IMR-90 (cell line): ENCODE data around the gene ATP13A5. TPM values are rescaled to one million over a fixed set of nuclear protein-coding genes. Genes with fewer than 3 reads are reported as not detected.

Experiments
- ATAC-seq: fragments of 200-7000 bp; cut with Tn5 transposase; 2 replicates; pipeline ENCODE4 v1.9.1; 2020; ENCODE audit warnings: low read depth, mild to moderate bottlenecking, moderate library complexity
- BruUV-seq: library from RNA; stranded (reverse); fragments of 400-500 nt; replicated peaks from 2 replicates; lab custom pipeline; 2021; lab: Mats Ljungman, UMichigan
- CTCF ChIA-PET: fragments of 300-600 bp; formaldehyde crosslinking; extraction: SDS; loops from one replicate; lab custom pipeline; 2021; ENCODE audit warnings: antibody characterized with exemption; lab: Yijun Ruan, JAX
- POLR2A ChIA-PET: fragments of 300-600 bp; sonication (Branson Sonifier 250); formaldehyde crosslinking; loops from one replicate; lab custom pipeline; 2022; ENCODE audit warnings: antibody characterized with exemption; ENCODE audit not compliant: unreplicated experiment; lab: Charles Lee
- DNase-seq: peaks from one replicate; pipeline ENCODE4 v3.0.0; 2013
- H2AFZ ChIP-seq: replicated peaks from 2 replicates; pipeline ENCODE3; 2013; ENCODE audit warnings: low read length, mild to moderate bottlenecking; ENCODE audit not compliant: poor library complexity
- H2AK5ac ChIP-seq: 2 replicates; pipeline ENCODE4 v1.6.1; 2013; ENCODE audit warnings: low read depth, low read length, inconsistent platforms
- H2AK9ac ChIP-seq: replicated peaks from 2 replicates; pipeline ENCODE3; 2013; ENCODE audit warnings: mild to moderate bottlenecking, low read depth, low read length, moderate library complexity; ENCODE audit not compliant: poor library complexity
- H2BK120ac ChIP-seq: 2 replicates; pipeline ENCODE4 v1.6.1; 2013; ENCODE audit warnings: low read depth, low read length, inconsistent platforms
- H2BK15ac ChIP-seq: 3 replicates; pipeline ENCODE4 v1.6.1; 2013; ENCODE audit warnings: low read depth, low read length, inconsistent platforms
- H2BK20ac ChIP-seq: 2 replicates; pipeline ENCODE4 v1.6.1; 2013; ENCODE audit warnings: low read depth, mild to moderate bottlenecking, inconsistent platforms, low read length, moderate library complexity
- H2BK5ac ChIP-seq: 2 replicates; pipeline ENCODE4 v1.6.1; 2013; ENCODE audit warnings: mild to moderate bottlenecking, low read depth, low read length, inconsistent platforms; ENCODE audit not compliant: poor library complexity, severe bottlenecking
- H3K14ac ChIP-seq: replicated peaks from 2 replicates; pipeline ENCODE4 v1.6.1; 2013; ENCODE audit warnings: low read depth, low read length, inconsistent platforms
- H3K18ac ChIP-seq: 2 replicates; pipeline ENCODE4 v1.6.1; 2013; ENCODE audit warnings: low read depth, low read length, control low read depth
- H3K23ac ChIP-seq: 2 replicates; pipeline ENCODE4 v1.6.1; 2013; ENCODE audit warnings: low read depth, low read length, inconsistent platforms
- H3K27ac ChIP-seq: 2 replicates; pipeline ENCODE4 v1.5.1; 2013; ENCODE audit warnings: mild to moderate bottlenecking, control low read depth, low read length; ENCODE audit not compliant: insufficient read depth
- H3K27me3 ChIP-seq: 2 replicates; pipeline ENCODE4 v1.6.1; 2013; ENCODE audit warnings: low read length; ENCODE audit not compliant: control insufficient read depth, insufficient read depth
- H3K36me3 ChIP-seq: 2 replicates; pipeline ENCODE4 v1.6.1; 2013; ENCODE audit warnings: low read length, mixed read lengths; ENCODE audit not compliant: control insufficient read depth, insufficient read depth
- H3K4ac ChIP-seq: 2 replicates; pipeline ENCODE4 v1.6.1; 2013; ENCODE audit warnings: low read depth, low read length, inconsistent platforms
- H3K4me1 ChIP-seq: 2 replicates; pipeline ENCODE4 v1.6.1; 2013; ENCODE audit warnings: low read length, mixed read lengths; ENCODE audit not compliant: control insufficient read depth, insufficient read depth
- H3K4me2 ChIP-seq: 2 replicates; pipeline ENCODE4 v1.6.1; 2013; ENCODE audit warnings: low read depth, mild to moderate bottlenecking, control low read depth, low read length, moderate library complexity
- H3K4me3 ChIP-seq: 2 replicates; pipeline ENCODE4 v1.5.1; 2013; ENCODE audit warnings: low read depth, mild to moderate bottlenecking, control low read depth, low read length, moderate library complexity; ENCODE audit not compliant: insufficient read depth
- H3K56ac ChIP-seq: 2 replicates; pipeline ENCODE4 v1.6.1; 2013; ENCODE audit warnings: low read length, inconsistent platforms; ENCODE audit not compliant: insufficient read depth; ENCODE audit errors: extremely low read depth
- H3K79me1 ChIP-seq, 2 experiments: 2 replicates each; pipeline ENCODE4 v1.6.1; 2013; ENCODE audit warnings: low read length in 2 of 2, inconsistent platforms in 1 of 2, low read depth in 1 of 2
- H3K9ac ChIP-seq: 2 replicates; pipeline ENCODE4 v1.6.1; 2013; ENCODE audit warnings: low read depth, low read length, control low read depth
- H3K9me1 ChIP-seq: 2 replicates; pipeline ENCODE4 v1.6.1; 2013; ENCODE audit warnings: low read length, inconsistent platforms; ENCODE audit not compliant: insufficient read depth
- H3K9me3 ChIP-seq: 2 replicates; pipeline ENCODE4 v1.6.1; 2013; ENCODE audit warnings: low read length; ENCODE audit not compliant: control insufficient read depth, insufficient read depth
- H4K20me1 ChIP-seq: 2 replicates; pipeline ENCODE4 v1.6.1; 2013; ENCODE audit warnings: low read length, inconsistent platforms; ENCODE audit not compliant: insufficient read depth
- H4K5ac ChIP-seq: 2 replicates; pipeline ENCODE4 v1.6.1; 2013; ENCODE audit warnings: mild to moderate bottlenecking, low read depth, low read length, control low read depth
- H4K8ac ChIP-seq, 2 experiments: 2 replicates each; pipeline ENCODE4 v1.6.1; 2013; ENCODE audit warnings: low read depth in 2 of 2, low read length in 2 of 2, control low read depth in 1 of 2, inconsistent platforms in 1 of 2
- H4K91ac ChIP-seq: 2 replicates; pipeline ENCODE4 v1.6.1; 2013; ENCODE audit warnings: low read depth, low read length, inconsistent platforms; ENCODE audit not compliant: insufficient read depth
- CEBPB ChIP-seq: IDR thresholded peaks from 2 replicates; pipeline ENCODE4 v1.6.1; 2012; ENCODE audit warnings: low read depth, low read length, improper control_type of control experiment
- CHD1 ChIP-seq: IDR thresholded peaks from 2 replicates; pipeline ENCODE4 v1.6.1; 2012; ENCODE audit warnings: low read depth, low read length, improper control_type of control experiment
- FOS ChIP-seq: fragments of 150-350 bp; IDR thresholded peaks from 2 replicates; pipeline ENCODE4 v1.6.1; 2016; ENCODE audit warnings: low read depth, low read length
- MAFK ChIP-seq: IDR thresholded peaks from 2 replicates; pipeline ENCODE4 v1.6.1; 2012; ENCODE audit warnings: low read depth, low read length, improper control_type of control experiment
- MAZ ChIP-seq: IDR thresholded peaks from 2 replicates; pipeline ENCODE4 v1.6.1; 2012; ENCODE audit warnings: low read depth, mild to moderate bottlenecking, low read length, improper control_type of control experiment, moderate library complexity, borderline replicate concordance
- MXI1 ChIP-seq: IDR thresholded peaks from 2 replicates; pipeline ENCODE4 v1.6.1; 2012; ENCODE audit warnings: low read depth, mild to moderate bottlenecking, low read length, moderate library complexity, borderline replicate concordance
- RAD21 ChIP-seq: IDR thresholded peaks from 2 replicates; pipeline ENCODE4 v1.6.1; 2012; ENCODE audit warnings: low read length, improper control_type of control experiment
- RCOR1 ChIP-seq: IDR thresholded peaks from 2 replicates; pipeline ENCODE4 v1.6.1; 2012; ENCODE audit warnings: mild to moderate bottlenecking, low read length, improper control_type of control experiment; ENCODE audit not compliant: insufficient replicate concordance
- WGBS, 2 experiments: methylation state at CpG; one replicate each; pipeline versions ENCODE4 v1.1.5 to v1.1.7; 2013; ENCODE audit warnings: missing lambda C conversion rate in 2 of 2; ENCODE audit not compliant: insufficient read length in 1 of 2; ENCODE audit errors: extremely low coverage in 2 of 2; 5-methylcytosine and 5-hydroxymethylcytosine counted together
- dilution Hi-C: fragments of 300-500 bp; cut with HindIII; formaldehyde crosslinking; loops from one replicate; pipeline ENCODE4 v1.14.3; 2018; ENCODE audit warnings: low sequenced_read_pairs; ENCODE audit not compliant: unreplicated experiment
- in situ Hi-C: fragments of 300-500 bp; cut with MboI; formaldehyde crosslinking; loops from 3 replicates; pipeline ENCODE4 v1.14.3; 2019; ENCODE audit warnings: low sequenced_read_pairs, inconsistent platforms, mixed read lengths
- intact Hi-C: fragments of 100-400 bp; cut with micrococcal nuclease; formaldehyde crosslinking; loops from 2 replicates; pipeline ENCODE4 v1.10.0; 2022
- polyA plus RNA-seq, 3 experiments: library from polyadenylated mRNA; depleted of rRNA; stranded (reverse); fragments of >200 nt; gene quantifications; 2 replicates each; pipeline ENCODE4 v1.2.3, GENCODE V29; 2012; ENCODE audit warnings: low replicate concordance in 1 of 3
- total RNA-seq: library from RNA; depleted of rRNA; stranded (reverse); fragments of >200 nt; gene quantifications from 2 replicates; pipeline ENCODE4 v1.2.3, GENCODE V29; 2012

The ATP13A5 gene
- total and polyA plus RNA-seq, 2 of the 4 experiments (the other 2 are of a cell fraction), result not detected

- H3K4me3 ChIP-seq, result no peak overlapping the region
- no peak overlapping the region for H4K91ac ChIP-seq
- no peak overlapping the region for H2BK15ac ChIP-seq
- no peak overlapping the region for H3K14ac ChIP-seq
- no peak overlapping the region for H3K4me2 ChIP-seq
- H3K27ac ChIP-seq, result no peak overlapping the region
- no peak overlapping the region for H3K56ac ChIP-seq
- no peak overlapping the region for H3K4ac ChIP-seq
- H2AK9ac ChIP-seq, result no peak overlapping the region
- H2BK120ac ChIP-seq, result no peak overlapping the region
- no peak overlapping the region for H4K5ac ChIP-seq
- no peak overlapping the region for H3K18ac ChIP-seq
- no peak for TF ChIP-seq MXI1
- no peak for TF ChIP-seq CHD1
- no peak for TF ChIP-seq RCOR1
- no peak for TF ChIP-seq MAFK
- no peak for TF ChIP-seq RAD21
- TF ChIP-seq CEBPB, result no peak
- TF ChIP-seq FOS, result no peak
- TF ChIP-seq MAZ, result no peak
- no peaks in the 10 kb centered on the region for H4K20me1 ChIP-seq
- no peaks in the 10 kb centered on the region for H3K36me3 ChIP-seq
- H3K9me1 ChIP-seq, result no peaks in the 10 kb centered on the region
- DNase-seq (no peak), ATAC-seq (no peak)
- ChIA-PET CTCF (interaction anchor here (0.6 kb wide), 1 partner anchor 67 kb away, joined by 3 read pairs; no protein-coding TSS in a partner anchor), POLR2A (no interaction called here)
- no peak overlapping the region for H4K8ac ChIP-seq
- intact Hi-C loops (no loop called here), dilution Hi-C loops (no loop called here), in situ Hi-C loops (no loop called here)
- no peaks in the 10 kb centered on the region for H3K4me1 ChIP-seq
- no peak overlapping the region for H2BK20ac ChIP-seq
- H3K79me1 ChIP-seq, result no peaks in the 10 kb centered on the region
- no peaks in the 10 kb centered on the region for H3K27me3 ChIP-seq
- no peak overlapping the region for H2AFZ ChIP-seq
- H3K23ac ChIP-seq, result no peak overlapping the region
- H2BK5ac ChIP-seq, result no peak overlapping the region
- H2AK5ac ChIP-seq, result no peak overlapping the region
- peaks cover 3% of the 10 kb centered on the region for H3K9me3 ChIP-seq
- no peak overlapping the region for H3K9ac ChIP-seq
- no TSS peak for BruUV-seq
- no CpG with 5 or more reads among the region's 1 CpG for WGBS, 2 experiments
Observed at GRCh38 chr3:193333229-193333628, 45.3 kb downstream of the ATP13A5 start.
